GM12801 (cell line): ENCODE data around the gene GLP2R.

Source experiments
- CTCF ChIP-seq: IDR thresholded peaks from one replicate; pipeline ENCODE4 v1.5.1; 2011; ENCODE audit warnings: control low read depth; ENCODE audit not compliant: insufficient read length; ENCODE audit errors: extremely low read depth

Gene GLP2R

DNA sequence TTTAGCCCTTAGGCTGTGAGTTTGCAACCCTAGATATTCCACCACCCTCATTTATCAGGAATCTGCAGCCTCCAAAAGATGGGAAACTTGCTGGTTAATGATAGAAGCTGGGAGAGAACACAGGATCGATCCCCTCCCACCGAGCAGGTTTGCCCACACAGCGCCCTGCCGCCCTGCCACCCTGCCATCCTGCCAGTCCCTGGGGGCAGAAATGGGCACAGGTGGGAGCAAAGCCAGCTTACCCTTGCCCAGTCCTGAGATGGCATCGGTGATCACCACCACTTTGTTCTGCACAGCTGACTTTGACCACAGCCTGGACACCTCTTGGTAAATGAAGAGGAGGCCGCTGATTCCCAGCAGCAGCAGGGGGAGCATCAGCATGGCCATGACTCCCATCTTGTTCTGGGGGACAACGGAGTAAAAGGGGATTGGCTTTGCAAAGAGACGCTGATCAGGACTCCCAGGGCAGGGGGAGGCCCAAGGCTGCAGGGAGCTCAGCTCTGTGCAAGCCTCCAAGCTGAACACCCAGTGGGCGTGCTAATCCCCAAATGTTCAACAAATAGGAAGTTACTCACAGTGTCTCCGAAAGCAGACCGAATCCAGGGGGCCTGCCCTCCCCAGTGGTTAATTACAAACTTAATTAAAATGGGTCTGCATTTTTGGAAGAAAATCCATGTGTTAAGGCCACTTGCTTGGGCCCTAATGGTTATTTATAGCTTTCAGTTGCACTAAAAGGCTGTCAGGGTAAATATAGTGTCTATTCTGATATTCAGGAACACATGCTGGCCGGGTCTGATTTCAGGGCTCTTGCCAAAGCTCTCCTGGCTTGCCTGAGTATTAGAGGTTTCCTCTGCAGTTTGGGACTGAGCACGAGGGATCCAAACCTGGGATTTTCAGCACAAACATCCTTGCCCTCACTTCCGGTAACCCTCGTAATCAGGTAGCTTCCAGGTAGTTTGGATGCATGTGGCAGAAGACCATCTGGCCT is 34.5 kb upstream of the GLP2R start, which contains the start of gene DHRS7C:
Gene DHRS7C, minus strand, starts transcription at position 704 of the 988 bp plus-strand sequence. Its CDS starts 308 bp downstream, at position 396.
- TF ChIP-seq CTCF: no peak

DNA sequence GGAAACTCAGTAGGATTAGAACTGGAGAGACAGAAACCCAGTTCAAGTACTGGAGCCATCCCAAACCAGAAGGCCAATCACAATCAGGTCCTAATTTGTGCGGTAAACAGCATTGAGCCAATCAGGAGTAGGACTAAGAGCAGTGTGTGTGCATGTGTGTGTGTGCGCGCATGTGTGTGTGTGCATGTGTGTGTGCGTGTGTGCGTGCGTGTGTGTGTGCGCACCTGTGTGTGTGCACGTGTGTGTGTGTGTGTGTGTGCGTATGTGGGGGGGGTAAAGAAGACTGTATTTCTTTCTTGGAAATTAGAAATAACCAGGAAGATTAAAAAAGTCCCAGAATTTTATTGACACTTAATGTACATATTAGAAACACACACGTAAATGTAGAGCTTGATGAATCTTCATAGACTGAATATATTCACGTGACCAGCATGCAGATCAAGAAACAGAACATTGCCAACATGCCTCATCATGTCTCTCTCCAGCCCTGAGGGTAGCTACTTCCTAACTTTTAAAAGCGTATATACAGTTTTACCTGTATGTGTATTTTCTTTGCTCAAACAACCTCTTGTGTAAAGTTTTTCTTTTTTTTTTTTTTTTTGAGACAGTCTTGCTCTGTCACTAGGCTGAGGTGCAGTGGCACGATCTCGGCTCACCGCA is 33.4 kb upstream of the GLP2R start:
- no peak for TF ChIP-seq CTCF

- no peak for TF ChIP-seq CTCF
Measured at GRCh38 chr17:9798008-9798407, 27.7 kb upstream of the GLP2R start.

GRCh38 chr17:9798724-9799123 is 27.0 kb upstream of the GLP2R start:
- TF ChIP-seq CTCF: no peak

DNA sequence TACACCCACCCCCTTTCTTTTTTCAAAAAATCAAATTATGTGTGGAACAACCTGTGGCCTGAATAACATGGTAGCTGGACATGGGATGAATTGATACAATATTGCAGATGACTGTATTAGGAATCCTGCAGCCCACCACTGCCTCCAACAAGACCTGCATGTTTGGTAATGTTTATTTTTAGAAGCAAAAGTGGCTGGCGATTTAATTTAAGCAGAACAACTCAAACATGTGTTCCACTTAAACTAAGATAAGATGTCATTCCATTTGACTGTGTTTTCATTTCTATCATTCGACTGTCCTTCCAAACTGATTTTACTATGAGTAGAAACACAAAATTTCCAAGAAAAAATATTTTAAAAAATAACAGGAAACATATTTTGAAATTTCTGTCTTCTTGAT is 24.2 kb upstream of the GLP2R start:
- TF ChIP-seq CTCF: no peak

GRCh38 chr17:9802294-9802693 is 23.4 kb upstream of the GLP2R start:
- TF ChIP-seq CTCF: no peak

GRCh38 chr17:9802697-9803096 is 23.0 kb upstream of the GLP2R start:
- TF ChIP-seq CTCF: no peak
